ENCODE data around the gene JMJD7.
A peak's percentile ranks its signal among the peaks of the same experiment; 100 is the strongest.

Gene JMJD7

DNA sequence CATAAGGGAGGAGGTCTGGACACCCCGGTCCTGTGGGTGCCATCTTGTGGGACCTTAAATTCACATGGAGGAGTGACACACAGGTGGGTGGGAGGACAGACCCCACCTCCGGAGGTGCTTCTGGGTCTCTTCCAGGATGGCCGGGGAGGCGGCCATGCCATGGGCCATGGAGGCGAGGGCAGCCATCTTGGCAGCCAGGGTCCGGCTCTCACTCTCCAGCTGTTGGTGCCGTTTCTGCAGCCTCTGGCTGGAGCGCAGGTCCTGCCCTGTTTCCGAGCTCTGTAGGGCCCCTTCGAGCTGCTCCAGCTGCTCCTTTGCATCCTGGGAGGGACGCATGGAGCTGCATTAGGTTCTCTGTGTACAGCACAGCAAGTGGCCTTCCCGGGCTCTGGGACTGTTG is 46.8 kb downstream of the JMJD7 start:
- DNase-seq (ENCODE audit: low read depth) = no peak
- TF ChIP-seq, protein P1, sequence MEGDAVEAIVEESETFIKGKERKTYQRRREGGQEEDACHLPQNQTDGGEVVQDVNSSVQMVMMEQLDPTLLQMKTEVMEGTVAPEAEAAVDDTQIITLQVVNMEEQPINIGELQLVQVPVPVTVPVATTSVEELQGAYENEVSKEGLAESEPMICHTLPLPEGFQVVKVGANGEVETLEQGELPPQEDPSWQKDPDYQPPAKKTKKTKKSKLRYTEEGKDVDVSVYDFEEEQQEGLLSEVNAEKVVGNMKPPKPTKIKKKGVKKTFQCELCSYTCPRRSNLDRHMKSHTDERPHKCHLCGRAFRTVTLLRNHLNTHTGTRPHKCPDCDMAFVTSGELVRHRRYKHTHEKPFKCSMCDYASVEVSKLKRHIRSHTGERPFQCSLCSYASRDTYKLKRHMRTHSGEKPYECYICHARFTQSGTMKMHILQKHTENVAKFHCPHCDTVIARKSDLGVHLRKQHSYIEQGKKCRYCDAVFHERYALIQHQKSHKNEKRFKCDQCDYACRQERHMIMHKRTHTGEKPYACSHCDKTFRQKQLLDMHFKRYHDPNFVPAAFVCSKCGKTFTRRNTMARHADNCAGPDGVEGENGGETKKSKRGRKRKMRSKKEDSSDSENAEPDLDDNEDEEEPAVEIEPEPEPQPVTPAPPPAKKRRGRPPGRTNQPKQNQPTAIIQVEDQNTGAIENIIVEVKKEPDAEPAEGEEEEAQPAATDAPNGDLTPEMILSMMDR (IDR thresholded peaks at IDR 0.05; ENCODE audit: insufficient read depth, low read depth, low read length, missing control alignments) = no peak
- no peak overlapping the region for H3K4me3 ChIP-seq (ENCODE audit: low read length)

DNA sequence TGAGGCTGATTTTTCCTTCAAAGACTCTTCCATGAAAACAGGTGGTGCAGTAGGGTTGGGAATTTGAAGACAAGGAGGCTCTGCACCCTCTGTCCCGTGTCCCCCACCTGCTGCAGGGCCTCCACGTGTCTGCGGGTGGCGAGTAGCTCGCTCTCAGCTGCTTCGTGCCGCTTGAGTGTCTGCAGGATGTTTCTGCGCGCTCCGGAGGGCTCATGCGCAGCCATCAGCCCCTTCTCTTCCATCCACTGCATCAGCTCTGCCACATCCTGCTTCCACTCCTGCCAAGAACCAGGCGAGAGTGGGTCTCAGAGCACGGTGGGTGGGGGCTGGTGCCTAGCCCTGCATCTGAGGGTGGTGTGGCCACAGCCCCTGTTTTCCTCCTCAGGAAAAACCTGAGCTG is 48.1 kb downstream of the JMJD7 start:
- no peak overlapping the region for H3K4me3 ChIP-seq (ENCODE audit: low read length)
- no peak for DNase-seq (ENCODE audit: low read depth)
- TF ChIP-seq, protein P1 (IDR thresholded peaks at IDR 0.05; ENCODE audit: insufficient read depth, low read depth, low read length, missing control alignments) = no peak

DNA sequence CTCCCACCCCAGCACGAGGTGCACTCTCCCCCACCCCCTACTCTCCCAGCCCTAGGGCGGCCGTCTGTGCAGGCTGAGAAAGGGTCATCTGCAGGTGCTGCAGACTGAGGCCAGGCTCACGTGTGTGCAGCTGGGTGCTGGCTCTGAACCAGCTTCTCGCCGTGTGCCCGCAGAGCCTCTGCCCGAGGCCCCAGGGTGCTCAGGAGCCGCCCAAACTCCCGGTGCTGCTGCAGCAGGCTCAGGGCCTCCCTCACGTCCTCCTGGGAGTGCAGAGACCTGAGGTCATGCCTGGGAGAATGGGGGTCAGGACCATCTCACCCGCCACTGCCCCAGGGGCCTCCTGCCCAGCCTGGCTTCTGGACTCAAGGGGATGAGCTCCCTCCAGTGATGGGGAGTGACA is 48.8 kb downstream of the JMJD7 start:
- TF ChIP-seq, protein P1 (IDR thresholded peaks at IDR 0.05; ENCODE audit: insufficient read depth, low read depth, low read length, missing control alignments) = no peak
- no peak overlapping the region for H3K4me3 ChIP-seq (ENCODE audit: low read length)
- DNase-seq (ENCODE audit: low read depth) = no peak

DNA sequence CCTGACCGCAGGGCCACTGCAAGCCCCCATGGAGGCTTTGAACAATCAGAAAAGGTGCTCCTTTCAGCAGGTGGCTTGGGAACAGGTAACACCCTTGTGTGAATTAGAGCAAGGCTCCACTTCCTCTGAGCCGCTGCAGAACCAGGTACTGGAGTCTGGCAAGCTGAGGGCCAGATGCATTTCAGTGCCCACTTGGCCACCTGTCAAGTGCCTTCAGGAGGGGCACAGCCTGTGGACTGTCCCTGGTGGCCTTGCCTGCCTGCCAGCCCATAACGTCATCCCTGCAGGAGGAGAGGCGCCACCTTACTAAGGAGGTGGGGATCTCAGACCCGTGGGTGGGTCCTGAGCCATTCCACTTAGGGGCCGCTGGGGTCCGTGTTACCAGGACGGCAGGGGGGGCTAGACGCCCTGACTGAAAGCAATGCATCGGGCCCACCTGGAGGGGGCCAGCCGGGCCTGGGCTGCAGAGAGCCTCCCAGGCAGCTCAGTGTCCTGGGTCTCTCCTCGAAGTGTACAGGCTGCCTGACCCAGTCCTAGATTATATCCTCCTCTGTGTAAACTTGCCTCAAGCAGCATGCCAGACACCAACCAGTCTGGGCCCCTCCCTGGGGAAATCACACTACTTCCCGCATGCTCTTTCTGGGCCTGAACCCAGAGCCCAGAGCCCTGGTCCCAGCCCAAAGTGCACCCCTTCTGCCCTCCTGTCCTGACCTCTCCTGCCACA is 49.9 kb downstream of the JMJD7 start:
- H3K4me3 ChIP-seq (ENCODE audit: low read length) = no peak overlapping the region
- no peak for DNase-seq (ENCODE audit: low read depth)
- TF ChIP-seq, protein P1 (IDR thresholded peaks at IDR 0.05; ENCODE audit: insufficient read depth, low read depth, low read length, missing control alignments) = no peak

DNA sequence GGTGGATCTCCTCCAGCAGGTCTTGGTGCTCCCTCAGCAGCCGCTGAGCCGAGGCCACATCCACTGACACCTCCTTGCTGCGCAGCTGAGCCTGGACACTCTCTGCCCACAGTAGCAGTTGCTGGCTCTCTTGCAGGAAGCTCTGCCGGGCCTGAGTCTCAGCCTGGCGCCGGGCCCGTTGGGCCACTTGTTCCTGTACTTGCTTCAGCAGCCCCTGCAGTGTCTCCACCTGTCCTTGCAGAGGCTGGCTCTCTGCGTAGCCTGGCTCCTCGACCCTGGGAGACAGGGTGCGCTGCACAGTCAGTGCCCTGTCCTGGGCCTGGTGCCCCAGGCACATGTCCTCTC is 50.4 kb downstream of the JMJD7 start:
- TF ChIP-seq, protein P1 (IDR thresholded peaks at IDR 0.05; ENCODE audit: insufficient read depth, low read depth, low read length, missing control alignments) = no peak
- no peak overlapping the region for H3K4me3 ChIP-seq (ENCODE audit: low read length)
- no peak for DNase-seq (ENCODE audit: low read depth)

DNA sequence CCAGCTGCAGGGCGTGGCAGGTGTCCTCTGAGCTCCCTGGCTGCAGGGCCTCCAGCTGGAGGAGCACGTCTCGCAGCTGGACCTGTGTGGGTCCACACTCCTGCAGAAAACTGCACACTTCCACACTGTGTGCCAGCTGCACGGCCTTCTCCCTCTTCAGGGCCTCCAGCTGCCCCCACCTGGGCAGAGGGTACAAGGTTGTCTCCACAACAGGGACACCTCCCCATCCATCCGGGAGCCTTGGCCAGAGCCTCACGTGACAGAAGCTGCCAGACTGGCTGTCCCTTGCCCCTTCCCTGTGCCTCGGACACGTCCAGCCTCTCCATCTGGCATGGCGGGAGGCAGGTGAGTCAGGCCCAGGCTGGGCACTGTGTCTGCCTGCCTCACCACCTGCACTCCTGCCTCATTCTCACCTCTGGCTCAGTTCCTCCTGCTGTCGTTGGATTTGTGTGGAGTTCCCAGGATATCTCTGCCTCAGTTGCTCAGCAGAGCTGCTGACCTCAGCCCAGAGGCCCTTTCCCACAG is 51.5 kb downstream of the JMJD7 start:
- TF ChIP-seq, protein P1 (IDR thresholded peaks at IDR 0.05; ENCODE audit: insufficient read depth, low read depth, low read length, missing control alignments) = no peak
- H3K4me3 ChIP-seq (ENCODE audit: low read length) = no peak overlapping the region
- DNase-seq (ENCODE audit: low read depth) = peak; percentile 29

Data from epithelial cell of esophagus (primary cell).